Measurements from ENCODE around the gene ADAM15. TPM values are rescaled to one million over a fixed set of nuclear protein-coding genes. Genes with fewer than 3 reads are reported as not detected.

ADAM15 gene
- total RNA-seq, 1 experiment from 2014 or later: 36.3 TPM

- Histone ChIP-seq H3K9me3 (ENCODE audit: low read depth, low read length, poor library complexity, severe bottlenecking) (no peaks in the 10 kb centered on the region), H3K4me3 (ENCODE audit: low read depth, low read length, poor library complexity, severe bottlenecking) (no peak overlapping the region), H3K36me3 (ENCODE audit: insufficient read depth, low read length, poor library complexity, severe bottlenecking) (no peaks in the 10 kb centered on the region), H3K27me3 (replicated peaks; ENCODE audit: insufficient read depth, low read depth, low read length, poor library complexity) (no peaks in the 10 kb centered on the region), H3K4me1 (ENCODE audit: insufficient read depth, low read length, poor library complexity, severe bottlenecking) (no peaks in the 10 kb centered on the region), H3K27ac (ENCODE audit: low read depth, low read length, poor library complexity, severe bottlenecking) (no peak overlapping the region)
- DNase-seq (ENCODE audit: low spot score): no peak
- CTCF ChIA-PET: no interaction called here
- POLR2A ChIA-PET (ENCODE audit: low non-redundant PET): interaction anchor here (0.7 kb wide), 2 partner anchors 61 to 272 kb away, joined by 3 to 4 read pairs; no protein-coding TSS in a partner anchor
- intact Hi-C loops (cut with micrococcal nuclease; ENCODE audit: unreplicated experiment): no loop called here
- TF ChIP-seq CTCF (conservative IDR thresholded peaks at IDR 0.05; ENCODE audit: low read depth, low read length): no peak
- TF ChIP-seq EZH2 (IDR thresholded peaks at IDR 0.05; ENCODE audit: borderline replicate concordance, low read depth, low read length, poor library complexity, severe bottlenecking): no peak
- no TSS peak for BruUV-seq (replicated peaks)
Measured at GRCh38 chr1:155106862-155107261, 55.7 kb downstream of the ADAM15 start.

GRCh38 chr1:155107309-155108264, 56.5 kb downstream of the ADAM15 start:
- Histone ChIP-seq H3K4me1 (ENCODE audit: insufficient read depth, low read length, poor library complexity, severe bottlenecking) (no peaks in the 10 kb centered on the region), H3K9me3 (ENCODE audit: low read depth, low read length, poor library complexity, severe bottlenecking) (no peaks in the 10 kb centered on the region), H3K27ac (ENCODE audit: low read depth, low read length, poor library complexity, severe bottlenecking) (no peak overlapping the region), H3K4me3 (ENCODE audit: low read depth, low read length, poor library complexity, severe bottlenecking) (no peak overlapping the region), H3K27me3 (replicated peaks; ENCODE audit: insufficient read depth, low read depth, low read length, poor library complexity) (no peaks in the 10 kb centered on the region), H3K36me3 (ENCODE audit: insufficient read depth, low read length, poor library complexity, severe bottlenecking) (no peaks in the 10 kb centered on the region)
- CTCF ChIA-PET: no interaction called here
- POLR2A ChIA-PET (ENCODE audit: low non-redundant PET): interaction anchor here (0.5 kb wide), 1 partner anchor 268 kb away, joined by 3 read pairs; no protein-coding TSS in a partner anchor
- no TSS peak for BruUV-seq (replicated peaks)
- DNase-seq (ENCODE audit: low spot score): no peak
- intact Hi-C loops (cut with micrococcal nuclease; ENCODE audit: unreplicated experiment): no loop called here
- no peak for TF ChIP-seq CTCF (conservative IDR thresholded peaks at IDR 0.05; ENCODE audit: low read depth, low read length)
- no peak for TF ChIP-seq EZH2 (IDR thresholded peaks at IDR 0.05; ENCODE audit: borderline replicate concordance, low read depth, low read length, poor library complexity, severe bottlenecking)

GRCh38 chr1:155108296-155108695, 57.2 kb downstream of the ADAM15 start:
- Histone ChIP-seq H3K27ac (ENCODE audit: low read depth, low read length, poor library complexity, severe bottlenecking) (no peak overlapping the region), H3K27me3 (replicated peaks; ENCODE audit: insufficient read depth, low read depth, low read length, poor library complexity) (no peaks in the 10 kb centered on the region), H3K4me3 (ENCODE audit: low read depth, low read length, poor library complexity, severe bottlenecking) (no peak overlapping the region), H3K36me3 (ENCODE audit: insufficient read depth, low read length, poor library complexity, severe bottlenecking) (no peaks in the 10 kb centered on the region), H3K9me3 (ENCODE audit: low read depth, low read length, poor library complexity, severe bottlenecking) (no peaks in the 10 kb centered on the region), H3K4me1 (ENCODE audit: insufficient read depth, low read length, poor library complexity, severe bottlenecking) (no peaks in the 10 kb centered on the region)
- DNase-seq (ENCODE audit: low spot score): no peak
- BruUV-seq (replicated peaks): no TSS peak
- CTCF ChIA-PET: no interaction called here
- TF ChIP-seq CTCF (conservative IDR thresholded peaks at IDR 0.05; ENCODE audit: low read depth, low read length) (no peak), EZH2 (IDR thresholded peaks at IDR 0.05; ENCODE audit: borderline replicate concordance, low read depth, low read length, poor library complexity, severe bottlenecking) (no peak)
- POLR2A ChIA-PET (ENCODE audit: low non-redundant PET): interaction anchor here (0.5 kb wide), 1 partner anchor 269 kb away, joined by 3 read pairs; no protein-coding TSS in a partner anchor
- intact Hi-C loops (cut with micrococcal nuclease; ENCODE audit: unreplicated experiment): no loop called here
